ENCODE results near the gene DIAPH2. TPM values are rescaled to one million over a fixed set of nuclear protein-coding genes. Genes with fewer than 3 reads are reported as not detected.

The DIAPH2 gene
- total RNA-seq, 2 donors from 2014 or later = 21.5 to 51.8 TPM

GRCh38 chrX:97358941-97359340 is 674.3 kb downstream of the DIAPH2 start:
- no peak overlapping the region for H3K4me3 Mint-ChIP-seq
- peaks cover 13% of the 10 kb centered on the region for H3K4me1 Mint-ChIP-seq
- no peaks in the 10 kb centered on the region for H3K27me3 Mint-ChIP-seq (ENCODE audit: insufficient read depth)
- H3K27ac Mint-ChIP-seq = no peak overlapping the region
- WGBS, 2 experiments (ENCODE audit: insufficient coverage in 1 of 2, insufficient read length in 1 of 2) = 86% methylated on average over 2 of the region's 2 CpGs; no CpG with 5 or more reads in 1 of the 2 experiments
- no peak for TF ChIP-seq CTCF (conservative IDR thresholded peaks at IDR 0.05)
- H3K36me3 Mint-ChIP-seq (ENCODE audit: low read depth) = peaks cover 10% of the 10 kb centered on the region
- no peaks in the 10 kb centered on the region for H3K4me1 ChIP-seq (ENCODE audit: control insufficient read depth, insufficient read depth, low read length)
- no peak overlapping the region for H3K4me3 ChIP-seq (ENCODE audit: low read length)
- DNase-seq = no peak
- no peaks in the 10 kb centered on the region for H3K27me3 ChIP-seq (ENCODE audit: control insufficient read depth, insufficient read depth, low read length, poor library complexity, severe bottlenecking)
- no peaks in the 10 kb centered on the region for H3K36me3 ChIP-seq (ENCODE audit: control insufficient read depth, insufficient read depth, low read length)
- no peaks in the 10 kb centered on the region for H3K9me3 Mint-ChIP-seq
- no peak overlapping the region for H3K9ac ChIP-seq (ENCODE audit: extremely low read depth, low read length, poor library complexity, severe bottlenecking)
- H3K27ac ChIP-seq (ENCODE audit: low read depth, low read length) = no peak overlapping the region
- H3K9me3 ChIP-seq (ENCODE audit: control insufficient read depth, low read length) = no peaks in the 10 kb centered on the region

- H3K36me3 Mint-ChIP-seq (ENCODE audit: low read depth) = peaks cover 8% of the 10 kb centered on the region
- no peak overlapping the region for H3K27ac Mint-ChIP-seq
- Histone ChIP-seq H3K27ac (ENCODE audit: low read depth, low read length) (no peak overlapping the region), H3K27me3 (ENCODE audit: control insufficient read depth, insufficient read depth, low read length, poor library complexity, severe bottlenecking) (no peaks in the 10 kb centered on the region), H3K4me3 (ENCODE audit: low read length) (no peak overlapping the region), H3K9ac (ENCODE audit: extremely low read depth, low read length, poor library complexity, severe bottlenecking) (no peak overlapping the region), H3K36me3 (ENCODE audit: control insufficient read depth, insufficient read depth, low read length) (no peaks in the 10 kb centered on the region), H3K4me1 (ENCODE audit: control insufficient read depth, insufficient read depth, low read length) (no peaks in the 10 kb centered on the region), H3K9me3 (ENCODE audit: control insufficient read depth, low read length) (no peaks in the 10 kb centered on the region)
- H3K4me3 Mint-ChIP-seq = no peak overlapping the region
- peaks cover 17% of the 10 kb centered on the region for H3K4me1 Mint-ChIP-seq
- DNase-seq = no peak
- no peak for TF ChIP-seq CTCF (conservative IDR thresholded peaks at IDR 0.05)
- H3K9me3 Mint-ChIP-seq = no peaks in the 10 kb centered on the region
- no peaks in the 10 kb centered on the region for H3K27me3 Mint-ChIP-seq (ENCODE audit: insufficient read depth)
Observed at GRCh38 chrX:97363843-97364242, 679.2 kb downstream of the DIAPH2 start.

GRCh38 chrX:97366237-97366636 is 681.6 kb downstream of the DIAPH2 start:
- Histone ChIP-seq H3K27ac (ENCODE audit: low read depth, low read length) (no peak overlapping the region), H3K27me3 (ENCODE audit: control insufficient read depth, insufficient read depth, low read length, poor library complexity, severe bottlenecking) (no peaks in the 10 kb centered on the region), H3K9me3 (ENCODE audit: control insufficient read depth, low read length) (no peaks in the 10 kb centered on the region), H3K36me3 (ENCODE audit: control insufficient read depth, insufficient read depth, low read length) (no peaks in the 10 kb centered on the region), H3K4me3 (ENCODE audit: low read length) (no peak overlapping the region), H3K4me1 (ENCODE audit: control insufficient read depth, insufficient read depth, low read length) (no peaks in the 10 kb centered on the region), H3K9ac (ENCODE audit: extremely low read depth, low read length, poor library complexity, severe bottlenecking) (no peak overlapping the region)
- Mint-ChIP-seq H3K4me1 (peaks cover 17% of the 10 kb centered on the region), H3K9me3 (no peaks in the 10 kb centered on the region), H3K27me3 (ENCODE audit: insufficient read depth) (no peaks in the 10 kb centered on the region), H3K36me3 (ENCODE audit: low read depth) (peaks cover 4% of the 10 kb centered on the region), H3K27ac (no peak overlapping the region), H3K4me3 (no peak overlapping the region)
- TF ChIP-seq CTCF (conservative IDR thresholded peaks at IDR 0.05) = no peak
- no peak for DNase-seq
- WGBS, 2 experiments (ENCODE audit: insufficient coverage in 1 of 2, insufficient read length in 1 of 2) = 97% methylated on average over 3 of the region's 3 CpGs; no CpG with 5 or more reads in 1 of the 2 experiments
